ENCODE data around the gene ARHGAP18. TPM values are rescaled to one million over a fixed set of nuclear protein-coding genes. Genes with fewer than 3 reads are reported as not detected.

ARHGAP18 gene
- polyA plus RNA-seq, 3 donors from 2014 or later: 4.2 to 9.9 (median 6.7) TPM

- no peak overlapping the region for H3K27ac Mint-ChIP-seq
- H3K4me1 Mint-ChIP-seq: peaks cover 0 to 4% of the 10 kb centered on the region in 2 donors
- peaks cover 0 to 2% (median 0%) of the 10 kb centered on the region in 3 donors for H3K27me3 Mint-ChIP-seq (ENCODE audit: low read depth in 3 of 3)
- H3K36me3 Mint-ChIP-seq: peaks cover 0 to 2% (median 0%) of the 10 kb centered on the region in 3 donors
- DNase-seq: no peak
- no peaks in the 10 kb centered on the region for H3K9me3 Mint-ChIP-seq
- H3K4me3 Mint-ChIP-seq: no peak overlapping the region
Observed at GRCh38 chr6:129646642-129647041, 63.3 kb downstream of the ARHGAP18 start.

DNA sequence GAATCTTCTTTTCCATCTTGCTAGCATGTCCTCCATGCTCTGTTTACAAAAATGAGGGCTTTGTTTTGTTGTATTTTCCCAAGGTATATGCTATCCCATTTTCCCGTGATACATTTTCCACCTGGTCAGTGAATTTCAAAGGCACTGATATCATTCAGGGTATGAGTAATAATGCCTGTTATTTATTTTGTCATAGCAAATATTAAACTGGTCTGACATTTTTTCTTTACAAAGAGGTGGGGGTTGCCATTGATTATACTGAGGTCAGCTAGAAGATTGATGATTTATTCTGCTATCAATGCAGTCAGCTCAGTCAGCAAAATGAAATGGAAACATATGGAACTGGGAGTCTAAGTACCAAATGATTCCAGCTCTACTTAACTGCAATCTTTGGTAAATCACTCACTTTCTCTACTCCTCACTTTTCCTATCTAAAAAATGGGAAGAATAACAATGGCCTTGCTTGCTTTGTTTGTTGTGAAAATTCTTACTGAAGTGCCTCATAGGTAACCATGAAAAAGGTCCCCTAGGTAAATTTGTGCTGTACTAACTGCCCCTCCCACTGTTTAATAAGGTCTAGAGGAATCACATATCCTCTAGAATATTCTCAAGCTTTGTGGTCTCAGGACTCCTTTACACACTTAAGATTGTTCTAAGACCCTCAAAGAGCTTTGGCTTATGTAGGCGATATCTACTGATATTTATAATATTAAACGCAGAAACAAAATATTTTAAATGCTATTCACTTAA is 64.0 kb downstream of the ARHGAP18 start:
- peaks cover 0 to 2% (median 0%) of the 10 kb centered on the region in 3 donors for H3K27me3 Mint-ChIP-seq (ENCODE audit: low read depth in 3 of 3)
- H3K4me1 Mint-ChIP-seq: peaks cover 4% of the 10 kb centered on the region in 2 donors
- H3K36me3 Mint-ChIP-seq: peaks cover 2 to 5% (median 4%) of the 10 kb centered on the region in 3 donors
- DNase-seq: no peak
- H3K9me3 Mint-ChIP-seq: no peaks in the 10 kb centered on the region
- H3K27ac Mint-ChIP-seq: no peak overlapping the region
- H3K4me3 Mint-ChIP-seq: no peak overlapping the region

GRCh38 chr6:129645106-129645829 is 64.7 kb downstream of the ARHGAP18 start:
- Mint-ChIP-seq H3K4me1 (peaks cover 4 to 6% of the 10 kb centered on the region in 2 donors), H3K27me3 (ENCODE audit: low read depth in 3 of 3) (peaks cover 0 to 2% (median 0%) of the 10 kb centered on the region in 3 donors), H3K9me3 (no peaks in the 10 kb centered on the region), H3K4me3 (no peak overlapping the region), H3K36me3 (peaks cover 4 to 9% (median 5%) of the 10 kb centered on the region in 3 donors), H3K27ac (no peak overlapping the region)
- no peak for DNase-seq

DNA sequence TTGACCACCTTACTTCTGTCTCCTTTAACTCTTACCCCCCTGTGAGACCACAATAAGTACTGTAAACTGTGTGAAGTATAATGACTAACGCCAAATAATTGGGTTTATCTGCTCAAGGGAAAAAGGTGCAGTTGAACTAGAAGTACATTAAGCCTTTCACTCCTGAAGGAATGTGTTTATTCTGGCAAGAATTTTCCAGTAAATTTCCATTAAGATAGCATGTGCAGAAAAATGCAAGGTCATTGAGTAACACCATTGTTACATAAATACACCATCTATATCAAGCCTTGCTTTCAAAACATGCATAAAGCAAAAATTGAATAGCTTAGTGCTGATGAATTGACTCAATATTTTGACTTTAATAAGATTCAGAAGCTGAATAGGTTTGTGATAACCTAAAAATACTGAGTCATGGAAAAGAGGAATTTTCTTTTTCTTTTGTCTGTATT is 65.4 kb downstream of the ARHGAP18 start:
- peaks cover 4 to 6% of the 10 kb centered on the region in 2 donors for H3K4me1 Mint-ChIP-seq
- H3K27ac Mint-ChIP-seq: no peak overlapping the region
- peaks cover 0 to 2% (median 0%) of the 10 kb centered on the region in 3 donors for H3K27me3 Mint-ChIP-seq (ENCODE audit: low read depth in 3 of 3)
- H3K4me3 Mint-ChIP-seq: no peak overlapping the region
- H3K36me3 Mint-ChIP-seq: peaks cover 4 to 9% (median 5%) of the 10 kb centered on the region in 3 donors
- no peaks in the 10 kb centered on the region for H3K9me3 Mint-ChIP-seq
- no peak for DNase-seq

- H3K9me3 Mint-ChIP-seq: no peaks in the 10 kb centered on the region
- no peak overlapping the region for H3K4me3 Mint-ChIP-seq
- H3K4me1 Mint-ChIP-seq: peaks cover 4 to 6% of the 10 kb centered on the region in 2 donors
- peaks cover 0 to 2% (median 0%) of the 10 kb centered on the region in 3 donors for H3K27me3 Mint-ChIP-seq (ENCODE audit: low read depth in 3 of 3)
- peaks cover 4 to 9% (median 5%) of the 10 kb centered on the region in 3 donors for H3K36me3 Mint-ChIP-seq
- no peak overlapping the region for H3K27ac Mint-ChIP-seq
- DNase-seq: no peak
Observed at GRCh38 chr6:129643968-129644367, 66.0 kb downstream of the ARHGAP18 start.

DNA sequence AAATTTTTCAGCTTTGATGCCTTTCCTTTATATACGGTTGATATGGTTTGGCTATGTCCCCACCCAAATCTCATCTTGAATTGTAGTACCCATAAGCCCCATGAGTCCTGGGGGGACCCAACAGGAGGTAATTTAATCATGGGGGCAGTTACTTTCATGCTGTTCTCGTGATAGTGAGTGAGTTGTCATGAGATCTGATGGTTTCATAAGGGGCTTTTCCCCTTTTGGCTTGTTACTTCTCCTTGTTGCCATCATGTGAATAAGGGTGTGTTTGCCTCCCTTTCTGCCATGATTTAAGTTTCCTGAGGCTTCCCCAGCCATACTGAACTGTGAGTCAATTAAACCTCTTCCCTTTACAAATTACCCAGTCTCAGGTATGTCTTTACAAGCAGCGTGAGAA is 66.8 kb downstream of the ARHGAP18 start:
- H3K4me3 Mint-ChIP-seq: no peak overlapping the region
- no peak overlapping the region for H3K27ac Mint-ChIP-seq
- no peak for DNase-seq
- H3K27me3 Mint-ChIP-seq (ENCODE audit: low read depth in 3 of 3): peaks cover 0 to 2% (median 0%) of the 10 kb centered on the region in 3 donors
- H3K9me3 Mint-ChIP-seq: no peaks in the 10 kb centered on the region
- H3K4me1 Mint-ChIP-seq: peaks cover 1 to 6% of the 10 kb centered on the region in 2 donors
- peaks cover 8 to 16% (median 9%) of the 10 kb centered on the region in 3 donors for H3K36me3 Mint-ChIP-seq

- no peak for DNase-seq
- Mint-ChIP-seq H3K27ac (peak overlapping the region in 1 of 6 donors; percentile 25), H3K4me1 (peaks cover 1 to 6% of the 10 kb centered on the region in 2 donors), H3K9me3 (no peaks in the 10 kb centered on the region), H3K27me3 (ENCODE audit: low read depth in 3 of 3) (peaks cover 0 to 2% (median 0%) of the 10 kb centered on the region in 3 donors), H3K36me3 (peaks cover 17 to 25% (median 18%) of the 10 kb centered on the region in 3 donors), H3K4me3 (no peak overlapping the region)
Observed at GRCh38 chr6:129642322-129642721, 67.7 kb downstream of the ARHGAP18 start.

DNA sequence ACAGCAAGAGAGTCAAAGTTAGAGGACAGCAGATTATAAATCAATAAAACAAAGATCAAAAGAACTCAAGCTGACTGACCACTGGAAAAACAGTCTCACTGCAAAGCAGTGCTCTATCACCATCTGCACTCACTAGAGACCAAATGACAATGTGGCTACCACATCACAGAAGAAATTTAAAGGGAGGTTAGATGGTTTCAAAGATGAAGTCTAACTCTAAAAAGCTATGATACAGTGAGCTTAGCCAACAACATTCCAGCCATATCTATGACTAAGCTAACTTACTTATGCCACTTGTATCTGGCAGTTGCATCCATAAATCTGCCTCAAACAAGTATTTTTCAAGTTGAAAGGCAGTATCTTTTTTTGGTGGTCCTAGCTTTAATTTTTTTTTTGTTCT is 68.6 kb downstream of the ARHGAP18 start:
- Mint-ChIP-seq H3K27me3 (ENCODE audit: low read depth in 3 of 3) (peaks cover 0 to 2% (median 0%) of the 10 kb centered on the region in 3 donors), H3K4me1 (peaks cover 0 to 6% of the 10 kb centered on the region in 2 donors), H3K36me3 (peaks cover 19 to 27% (median 20%) of the 10 kb centered on the region in 3 donors), H3K4me3 (no peak overlapping the region), H3K27ac (no peak overlapping the region), H3K9me3 (no peaks in the 10 kb centered on the region)
- DNase-seq: no peak

DNA sequence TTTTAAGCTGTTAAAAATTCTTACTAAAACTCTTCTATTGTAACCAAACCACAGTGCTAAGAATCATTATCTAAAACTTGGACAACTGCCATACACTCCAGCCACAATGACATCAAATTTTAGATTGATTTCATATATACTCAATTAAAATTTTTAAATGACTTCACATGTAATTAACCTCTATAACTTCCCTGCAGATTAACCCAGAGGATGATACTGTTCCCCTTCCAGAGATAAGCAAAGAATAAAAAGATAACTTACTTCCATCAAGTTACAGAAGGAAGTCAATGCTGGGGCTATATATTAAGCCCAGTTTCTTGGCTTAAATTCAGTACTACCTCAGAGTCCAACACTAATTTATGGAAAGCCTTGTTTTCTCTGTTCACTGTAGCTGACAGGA is 71.3 kb downstream of the ARHGAP18 start:
- Mint-ChIP-seq H3K27me3 (ENCODE audit: low read depth in 3 of 3) (no peaks in the 10 kb centered on the region), H3K4me3 (no peak overlapping the region), H3K36me3 (peaks cover 19 to 38% (median 20%) of the 10 kb centered on the region in 3 donors), H3K4me1 (peaks cover 0 to 6% of the 10 kb centered on the region in 2 donors), H3K9me3 (no peaks in the 10 kb centered on the region), H3K27ac (no peak overlapping the region)
- DNase-seq: no peak

GRCh38 chr6:129638055-129638684 is 71.8 kb downstream of the ARHGAP18 start:
- Mint-ChIP-seq H3K36me3 (peaks cover 20 to 38% (median 23%) of the 10 kb centered on the region in 3 donors), H3K27ac (no peak overlapping the region), H3K4me3 (no peak overlapping the region), H3K9me3 (no peaks in the 10 kb centered on the region), H3K4me1 (peaks cover 0 to 6% of the 10 kb centered on the region in 2 donors), H3K27me3 (ENCODE audit: low read depth in 3 of 3) (no peaks in the 10 kb centered on the region)
- no peak for DNase-seq

GRCh38 chr6:129637340-129638054 is 72.5 kb downstream of the ARHGAP18 start:
- Mint-ChIP-seq H3K36me3 (peaks cover 20 to 38% (median 23%) of the 10 kb centered on the region in 3 donors), H3K27ac (no peak overlapping the region), H3K4me3 (no peak overlapping the region), H3K27me3 (ENCODE audit: low read depth in 3 of 3) (no peaks in the 10 kb centered on the region), H3K9me3 (no peaks in the 10 kb centered on the region), H3K4me1 (peaks cover 0 to 6% of the 10 kb centered on the region in 2 donors)
- no peak for DNase-seq

DNA sequence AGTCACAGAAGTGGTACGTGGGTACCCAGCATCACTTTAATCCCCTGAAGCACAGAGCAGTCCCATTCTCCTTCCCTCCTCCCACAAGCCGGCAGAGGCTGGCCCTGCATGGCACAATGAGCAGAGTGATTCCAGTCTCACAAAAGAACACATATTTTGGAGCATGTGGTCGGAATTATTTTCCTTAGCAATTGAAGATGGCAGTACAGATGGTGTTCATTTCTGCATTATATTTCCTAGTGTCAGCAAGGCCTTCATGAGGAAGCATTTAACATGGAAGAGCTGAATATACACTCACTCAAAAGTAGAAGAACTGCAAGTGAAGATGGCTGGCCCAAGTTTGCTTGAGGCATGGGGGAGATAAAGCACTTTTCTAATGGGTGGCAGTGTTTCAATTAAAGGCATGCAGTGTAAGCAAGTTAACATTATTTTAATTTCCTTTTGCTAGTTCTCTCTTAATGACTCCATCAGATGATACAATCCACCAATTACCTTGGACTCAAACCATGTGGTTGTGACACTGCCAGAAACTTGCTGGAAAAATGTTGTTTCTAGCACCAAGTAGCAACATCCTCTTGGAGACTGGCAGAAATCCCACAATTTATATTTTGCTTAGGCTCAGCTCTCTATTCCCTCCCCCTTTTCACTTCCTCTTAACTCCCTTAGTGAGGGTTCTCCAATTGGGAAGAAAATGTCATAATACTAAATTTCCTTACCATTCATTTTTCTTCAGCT is 74.4 kb downstream of the ARHGAP18 start:
- Mint-ChIP-seq H3K4me3 (no peak overlapping the region), H3K4me1 (no peaks in the 10 kb centered on the region), H3K9me3 (no peaks in the 10 kb centered on the region), H3K27me3 (ENCODE audit: low read depth in 3 of 3) (no peaks in the 10 kb centered on the region), H3K36me3 (peaks cover 15 to 37% (median 18%) of the 10 kb centered on the region in 3 donors), H3K27ac (peak overlapping the region in 1 of 6 donors; percentile 23)
- DNase-seq: no peak

All from immature natural killer cell (primary cell).